Measurements from ENCODE around the gene PLCB2.
A peak's percentile ranks its signal among the peaks of the same experiment; 100 is the strongest.

PLCB2 gene

DNA sequence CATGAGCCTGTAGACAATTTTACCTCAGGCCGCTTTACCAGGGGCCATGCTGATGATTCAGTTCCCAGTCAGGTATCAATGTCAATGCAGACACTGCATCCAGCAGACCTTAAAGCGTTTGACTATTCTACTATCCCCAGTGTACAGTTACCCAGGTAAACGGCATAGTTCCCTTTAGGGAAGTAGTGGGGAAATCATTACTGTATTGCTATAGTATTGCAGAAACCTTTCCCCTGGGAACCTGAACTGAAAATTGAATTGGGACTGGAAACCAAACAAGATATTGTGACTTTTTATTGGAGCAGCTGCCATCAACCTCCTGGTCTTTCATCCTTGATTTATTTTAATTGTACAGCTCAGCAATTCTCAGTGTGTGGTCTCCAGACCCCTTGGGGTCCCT is 9.2 kb upstream of the PLCB2 start:
- DNase-seq (ENCODE audit: low read depth): peak; percentile 55
- no peak for TF ChIP-seq MYC (IDR thresholded peaks at IDR 0.05; ENCODE audit: low read depth, low read length)
- TF ChIP-seq, protein P1, sequence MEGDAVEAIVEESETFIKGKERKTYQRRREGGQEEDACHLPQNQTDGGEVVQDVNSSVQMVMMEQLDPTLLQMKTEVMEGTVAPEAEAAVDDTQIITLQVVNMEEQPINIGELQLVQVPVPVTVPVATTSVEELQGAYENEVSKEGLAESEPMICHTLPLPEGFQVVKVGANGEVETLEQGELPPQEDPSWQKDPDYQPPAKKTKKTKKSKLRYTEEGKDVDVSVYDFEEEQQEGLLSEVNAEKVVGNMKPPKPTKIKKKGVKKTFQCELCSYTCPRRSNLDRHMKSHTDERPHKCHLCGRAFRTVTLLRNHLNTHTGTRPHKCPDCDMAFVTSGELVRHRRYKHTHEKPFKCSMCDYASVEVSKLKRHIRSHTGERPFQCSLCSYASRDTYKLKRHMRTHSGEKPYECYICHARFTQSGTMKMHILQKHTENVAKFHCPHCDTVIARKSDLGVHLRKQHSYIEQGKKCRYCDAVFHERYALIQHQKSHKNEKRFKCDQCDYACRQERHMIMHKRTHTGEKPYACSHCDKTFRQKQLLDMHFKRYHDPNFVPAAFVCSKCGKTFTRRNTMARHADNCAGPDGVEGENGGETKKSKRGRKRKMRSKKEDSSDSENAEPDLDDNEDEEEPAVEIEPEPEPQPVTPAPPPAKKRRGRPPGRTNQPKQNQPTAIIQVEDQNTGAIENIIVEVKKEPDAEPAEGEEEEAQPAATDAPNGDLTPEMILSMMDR (IDR thresholded peaks at IDR 0.05; ENCODE audit: low read depth, low read length): no peak
- TF ChIP-seq, protein P2, sequence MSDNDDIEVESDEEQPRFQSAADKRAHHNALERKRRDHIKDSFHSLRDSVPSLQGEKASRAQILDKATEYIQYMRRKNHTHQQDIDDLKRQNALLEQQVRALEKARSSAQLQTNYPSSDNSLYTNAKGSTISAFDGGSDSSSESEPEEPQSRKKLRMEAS (IDR thresholded peaks at IDR 0.05; ENCODE audit: low read depth, low read length): no peak
- TF ChIP-seq POLR2A (IDR thresholded peaks at IDR 0.05; ENCODE audit: extremely low read depth, insufficient read length): no peak
- H3K4me3 ChIP-seq (ENCODE audit: low read depth, low read length): no peak overlapping the region

DNA sequence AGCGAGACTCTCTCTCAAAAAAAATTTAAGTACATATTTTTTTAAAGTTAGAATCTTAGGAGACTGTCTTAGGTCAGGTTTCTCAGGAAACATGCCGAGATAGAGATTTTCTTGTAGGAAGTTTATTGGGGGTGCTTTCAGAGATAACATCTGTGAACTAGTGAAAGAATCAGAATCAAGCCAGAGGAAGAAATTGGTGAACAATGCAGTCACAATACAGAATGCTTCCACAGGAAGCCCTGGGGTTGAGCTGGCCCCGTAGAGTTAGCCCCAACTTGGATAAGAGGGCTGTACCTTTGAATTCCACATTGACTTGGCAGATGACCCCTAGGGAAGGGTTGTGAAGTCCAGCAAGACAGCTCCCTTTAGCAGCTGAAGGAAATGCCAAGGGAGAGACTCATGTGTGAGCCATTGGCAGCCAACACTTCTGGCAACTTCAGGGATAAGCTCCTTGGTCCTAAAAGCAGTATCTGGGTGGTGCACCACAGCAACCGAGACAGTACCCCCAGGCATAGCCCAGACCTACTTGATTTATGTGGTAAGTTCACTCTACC is 7.1 kb upstream of the PLCB2 start:
- TF ChIP-seq, protein P2 (IDR thresholded peaks at IDR 0.05; ENCODE audit: low read depth, low read length): no peak
- TF ChIP-seq POLR2A (IDR thresholded peaks at IDR 0.05; ENCODE audit: extremely low read depth, insufficient read length): no peak
- TF ChIP-seq, protein P1 (IDR thresholded peaks at IDR 0.05; ENCODE audit: low read depth, low read length): no peak
- no peak for DNase-seq (ENCODE audit: low read depth)
- H3K4me3 ChIP-seq (ENCODE audit: low read depth, low read length): no peak overlapping the region

DNA sequence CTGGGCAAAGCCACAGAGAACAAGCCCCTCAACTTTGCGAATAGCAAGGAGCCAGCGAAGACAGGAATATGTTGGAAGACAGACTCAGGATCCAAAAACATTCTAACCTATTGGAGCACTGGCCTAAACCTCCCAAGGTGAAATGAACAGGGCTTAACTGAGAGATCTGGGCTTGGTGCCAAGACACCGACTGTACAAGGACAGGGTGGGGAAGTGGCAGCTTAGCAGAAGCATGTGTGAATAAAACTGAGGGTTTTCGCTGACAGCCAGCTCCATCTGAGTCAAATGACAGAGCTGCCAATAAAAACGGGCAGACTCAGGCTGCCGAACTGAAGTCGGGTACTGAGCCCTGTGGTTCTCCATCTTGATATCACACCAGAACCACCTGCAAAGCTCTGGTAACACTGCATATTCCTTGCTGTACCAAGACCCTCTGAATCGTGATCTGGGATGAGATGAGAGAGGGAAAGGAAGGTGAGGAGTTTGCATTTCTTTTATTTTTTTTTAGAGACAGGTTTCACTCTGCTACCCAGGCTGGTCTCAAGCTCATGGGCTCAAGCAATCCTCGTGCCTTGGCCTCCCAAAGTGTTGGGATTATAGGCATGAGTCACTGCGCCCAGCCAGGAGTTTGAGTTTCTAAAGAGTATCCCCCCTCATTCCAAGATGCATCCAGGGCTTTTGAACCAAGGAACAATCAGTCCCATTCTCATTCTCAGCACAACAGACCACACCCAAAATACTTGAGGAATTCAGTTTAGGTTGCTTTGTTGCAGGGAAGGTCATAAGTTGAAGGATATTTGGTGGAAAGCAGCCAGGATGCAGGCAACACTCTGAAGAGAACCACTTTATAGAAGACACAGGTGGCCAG is 6.0 kb upstream of the PLCB2 start:
- TF ChIP-seq MYC (IDR thresholded peaks at IDR 0.05; ENCODE audit: low read depth, low read length): peak; percentile 33; the same call in 1 of the 2 replicates
- TF ChIP-seq POLR2A (IDR thresholded peaks at IDR 0.05; ENCODE audit: extremely low read depth, insufficient read length): no peak
- TF ChIP-seq, protein P2 (IDR thresholded peaks at IDR 0.05; ENCODE audit: low read depth, low read length): peak; percentile 81
- TF ChIP-seq, protein P1 (IDR thresholded peaks at IDR 0.05; ENCODE audit: low read depth, low read length): no peak
- H3K4me3 ChIP-seq (ENCODE audit: low read depth, low read length): no peak overlapping the region
- peak; percentile 64 for DNase-seq (ENCODE audit: low read depth)

DNA sequence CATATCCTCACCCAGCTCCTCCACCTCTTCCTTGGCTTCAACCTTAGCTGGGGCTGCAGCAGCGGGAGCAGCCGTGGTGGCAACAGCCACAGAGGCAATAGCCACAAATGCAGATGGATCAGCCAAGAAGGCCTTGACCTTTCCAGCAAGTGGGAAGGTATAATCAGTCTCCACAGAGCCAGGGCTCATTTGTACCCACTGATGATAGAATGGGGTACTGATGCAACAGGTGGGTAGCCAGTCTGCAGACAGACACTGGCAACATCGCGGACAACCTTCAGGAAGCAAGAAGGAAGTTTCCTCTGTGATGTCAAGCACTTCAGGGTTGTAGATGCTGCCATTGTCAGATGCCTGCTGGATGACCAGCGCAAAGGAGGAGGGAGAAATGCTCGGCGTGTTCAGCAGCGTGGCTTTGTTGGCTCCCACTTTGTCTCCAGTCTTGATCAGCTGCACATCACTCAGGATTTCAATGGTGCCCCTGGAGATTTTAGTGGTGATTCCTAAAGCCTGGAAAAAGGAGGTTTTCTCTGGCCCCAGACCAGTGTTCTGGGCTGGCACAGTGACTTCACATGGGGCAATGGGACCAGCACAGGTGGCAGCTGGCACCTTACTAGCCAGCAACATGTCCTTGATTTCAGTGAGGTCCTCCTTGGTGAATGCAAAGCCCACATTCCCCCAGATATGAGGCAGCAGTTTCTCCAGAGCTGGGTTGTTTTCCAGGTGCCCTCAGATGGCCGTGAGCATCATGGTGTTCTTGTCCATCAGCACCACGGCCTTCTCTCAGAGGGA is 4.8 kb upstream of the PLCB2 start:
- no peak overlapping the region for H3K4me3 ChIP-seq (ENCODE audit: low read depth, low read length)
- no peak for DNase-seq (ENCODE audit: low read depth)
- no peak for TF ChIP-seq POLR2A (IDR thresholded peaks at IDR 0.05; ENCODE audit: extremely low read depth, insufficient read length)
- TF ChIP-seq, protein P1 (IDR thresholded peaks at IDR 0.05; ENCODE audit: low read depth, low read length): no peak
- no peak for TF ChIP-seq MYC (IDR thresholded peaks at IDR 0.05; ENCODE audit: low read depth, low read length)
- TF ChIP-seq, protein P2 (IDR thresholded peaks at IDR 0.05; ENCODE audit: low read depth, low read length): no peak

DNA sequence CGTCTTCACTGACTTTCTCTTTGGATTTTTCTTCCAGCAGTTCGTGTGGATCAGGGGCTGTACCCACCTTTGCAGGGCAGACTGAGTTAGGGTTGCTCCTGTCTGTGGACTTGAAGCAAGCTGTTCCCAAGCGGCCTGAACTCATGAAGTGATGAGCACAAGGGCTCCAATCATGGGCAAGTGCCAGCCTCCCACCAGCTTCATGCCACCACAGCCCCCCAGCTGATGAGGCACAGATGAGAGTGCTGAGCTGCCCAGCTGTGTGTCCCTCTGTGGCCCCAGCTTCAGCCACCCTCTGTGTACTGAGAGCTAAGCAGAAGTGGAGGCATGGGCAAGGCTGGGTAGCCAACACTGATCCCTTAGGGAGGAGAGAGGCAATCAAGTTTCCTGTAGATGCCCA is 3.3 kb upstream of the PLCB2 start:
- DNase-seq (ENCODE audit: low read depth): no peak
- TF ChIP-seq, protein P2 (IDR thresholded peaks at IDR 0.05; ENCODE audit: low read depth, low read length): no peak
- TF ChIP-seq, protein P1 (IDR thresholded peaks at IDR 0.05; ENCODE audit: low read depth, low read length): no peak
- TF ChIP-seq MYC (IDR thresholded peaks at IDR 0.05; ENCODE audit: low read depth, low read length): no peak
- TF ChIP-seq POLR2A (IDR thresholded peaks at IDR 0.05; ENCODE audit: extremely low read depth, insufficient read length): no peak
- H3K4me3 ChIP-seq (ENCODE audit: low read depth, low read length): no peak overlapping the region
